Common myeloid progenitor, CD34-positive (primary cell): Measurements from ENCODE around the gene CYP4B1.

ENCODE experiments used
- CTCF ChIA-PET: fragments of 350-600 bp; sonication (Branson Sonifier 250); formaldehyde crosslinking; loops from one replicate; lab custom pipeline; 2021; ENCODE audit warnings: antibody characterized with exemption; lab: Charles Lee
- POLR2A ChIA-PET: fragments of 350-600 bp; sonication (Branson Sonifier 250); formaldehyde crosslinking; loops from one replicate; lab custom pipeline; 2021; ENCODE audit warnings: antibody characterized with exemption; lab: Charles Lee
- DNase-seq, 3 donors: peaks; one replicate each; pipeline versions ENCODE4 v3.0.0 to v3.0.0-alpha.2; 2013
- H3K27ac ChIP-seq, 2 experiments: 1 replicate in 1 of 2; 2 replicates in 1 of 2; pipeline ENCODE4 v1.7.0; 2013; ENCODE audit warnings: inconsistent platforms in 2 of 2, low read length in 2 of 2, mild to moderate bottlenecking in 2 of 2, low read depth in 1 of 2, moderate library complexity in 1 of 2; ENCODE audit not compliant: severe bottlenecking in 2 of 2, insufficient read depth in 1 of 2, poor library complexity in 1 of 2
- H3K27me3 ChIP-seq, 5 experiments: replicated peaks in 2 of 5; 1 replicate in 3 of 5; 2 replicates in 2 of 5; pipeline versions ENCODE4 v1.6.1 to v1.7.0; 2013; ENCODE audit warnings: low read length in 4 of 5, mild to moderate bottlenecking in 2 of 5, moderate library complexity in 2 of 5, inconsistent platforms in 1 of 5; ENCODE audit not compliant: insufficient read depth in 5 of 5, control insufficient read depth in 4 of 5
- H3K36me3 ChIP-seq, 4 experiments: 1 replicate in 2 of 4; 2 replicates in 2 of 4; pipeline versions ENCODE4 v1.6.1 to v1.7.0; 2013; ENCODE audit warnings: low read length in 3 of 4, control low read depth in 1 of 4, mild to moderate bottlenecking in 1 of 4; ENCODE audit not compliant: control insufficient read depth in 4 of 4, insufficient read depth in 4 of 4
- H3K4me1 ChIP-seq, 4 experiments: 1 replicate in 3 of 4; 2 replicates in 1 of 4; pipeline versions ENCODE4 v1.6.1 to v1.7.1; 2013; ENCODE audit warnings: low read length in 3 of 4, mild to moderate bottlenecking in 3 of 4, control low read depth in 1 of 4, inconsistent platforms in 1 of 4, moderate library complexity in 1 of 4; ENCODE audit not compliant: control insufficient read depth in 4 of 4, insufficient read depth in 4 of 4; ENCODE audit errors: control extremely low read depth in 1 of 4
- H3K4me3 ChIP-seq, 7 experiments: 1 replicate in 4 of 7; 2 replicates in 3 of 7; pipeline versions ENCODE4 v1.5.1 to v1.7.0; 2013; ENCODE audit warnings: mild to moderate bottlenecking in 7 of 7, low read length in 6 of 7, moderate library complexity in 6 of 7, inconsistent platforms in 2 of 7, low read depth in 2 of 7, control low read depth in 1 of 7; ENCODE audit not compliant: insufficient read depth in 4 of 7, control insufficient read depth in 1 of 7; ENCODE audit errors: extremely low read depth in 1 of 7
- H3K9me3 ChIP-seq, 5 experiments: 1 replicate in 4 of 5; 2 replicates in 1 of 5; pipeline versions ENCODE4 v1.6.1 to v1.7.1; 2013; ENCODE audit warnings: low read length in 4 of 5, mild to moderate bottlenecking in 2 of 5, inconsistent platforms in 1 of 5, low read depth in 1 of 5, moderate library complexity in 1 of 5; ENCODE audit not compliant: control insufficient read depth in 4 of 5, insufficient read depth in 2 of 5; ENCODE audit errors: control extremely low read depth in 1 of 5
- WGBS: methylation state at CpG from one replicate; pipeline ENCODE4 v1.1.5; 2013; ENCODE audit not compliant: insufficient coverage; 5-methylcytosine and 5-hydroxymethylcytosine counted together

Gene CYP4B1

GRCh38 chr1:46862348-46862747, 63.5 kb downstream of the CYP4B1 start:
- DNase-seq: no peak
- peaks cover 0 to 10% (median 6%) of the 10 kb centered on the region in 5 experiments for H3K9me3 ChIP-seq
- peaks cover 0 to 3% (median 0%) of the 10 kb centered on the region in 5 experiments for H3K27me3 ChIP-seq
- ChIA-PET CTCF (no interaction called here), POLR2A (no interaction called here)
- no peaks in the 10 kb centered on the region for H3K36me3 ChIP-seq
- H3K27ac ChIP-seq: no peak overlapping the region
- no peak overlapping the region for H3K4me3 ChIP-seq
- WGBS: 100% methylated on average over 2 of the region's 2 CpGs
- no peaks in the 10 kb centered on the region for H3K4me1 ChIP-seq
